Pancreas (tissue), 10 donors: ENCODE data around the gene SNX27. TPM values are rescaled to one million over a fixed set of nuclear protein-coding genes. Genes with fewer than 3 reads are reported as not detected.

ENCODE experiments used
- ATAC-seq, 4 donors: fragments of 200-7000 bp; cut with Tn5 transposase; one replicate each; pipeline versions ENCODE4 v1.8.0 to v1.9.1; 2020; ENCODE audit warnings: mild to moderate bottlenecking in 4 of 4, moderate library complexity in 4 of 4
- DNase-seq, 6 donors: peaks; one replicate each; pipeline ENCODE4 v3.0.0-alpha.2; 2020
- FAIRE-seq: peaks from 2 replicates; lab custom pipeline; 2012; peaks lifted over from hg19 to GRCh38; lab: Jason Lieb, UNC
- H3K27ac ChIP-seq, 4 donors: fragments of 200-600 bp; sonication (generic); 1 replicate in 3 of 4; 2 replicates in 1 of 4; pipeline versions ENCODE4 v1.5.0 to v1.8.0; 2020
- H3K27me3 ChIP-seq, 4 donors: fragments of 200-600 bp; one replicate each; pipeline ENCODE4 v1.8.0; 2021
- H3K36me3 ChIP-seq, 3 donors: fragments of 200-600 bp; sonication (generic) in 1 of 3; one replicate each; pipeline versions ENCODE4 v1.5.0 to v1.8.0; 2020 to 2021
- H3K4me1 ChIP-seq, 3 donors: fragments of 200-600 bp; one replicate each; pipeline ENCODE4 v1.8.0; 2021
- H3K4me3 ChIP-seq, 4 donors: fragments of 200-600 bp; sonication (generic) in 2 of 4; one replicate each; pipeline versions ENCODE4 v1.5.0 to v1.8.0; 2020 to 2021
- H3K9me3 ChIP-seq, 4 donors: fragments of 200-600 bp; one replicate each; pipeline ENCODE4 v1.8.0; 2021
- WGBS, 2 donors: extraction: QIAGEN DNeasy Blood & Tissue Kit; methylation state at CpG; one replicate each; pipeline ENCODE4 v1.1.7; 2013; 5-methylcytosine and 5-hydroxymethylcytosine counted together
- intact Hi-C, 3 donors: fragments of 100-400 bp; cut with DNase I; formaldehyde crosslinking; loops; one replicate each; pipeline versions ENCODE4 v1.11.1 to v1.14.2; 2022
- polyA plus RNA-seq, 2 donors: library from polyadenylated mRNA; stranded (reverse); fragments of 200-250 nt; gene quantifications; one replicate each; pipeline ENCODE4 v1.2.3, GENCODE V29; 2013
- total RNA-seq, 6 donors: library from RNA; stranded (reverse); fragmentation: NEBNext Ultra II Directional in 4 of 6; extraction: Animal tissue kit (Norgen Biotek cat#: 25700) in 4 of 6; gene quantifications; one replicate each; pipeline versions ENCODE4 v1.2.1 to v1.2.4, GENCODE V29; 2021 to 2023
- TF ChIP-seq, protein P1 (sequence below), 4 donors: fragments of 200-600 bp; sonication (generic) in 3 of 4; IDR thresholded peaks; one replicate each; pipeline versions ENCODE4 v1.5.0 to v1.8.0; 2021; ENCODE audit warnings: antibody characterized with exemption in 4 of 4
- donor health status: healthy with polysubstance abuse.
- donor health status: DM: no; HTN: no; CAD: no; lungs with moderate emphysema.
- donor health status: DM: no; HTN: no; CAD: no.
- donor health status: control.
- donor health status: control.
- donor health status: Bipolar disorder and iron deficiency.
- donor health status: DM: yes; HTN: yes; CAD: no.
- donor health status: DM: no; HTN: no; CAD: no.
- donor health status: DM: no; HTN: no; CAD: no.
- donor health status: DM: yes; HTN: yes; CAD: no.

Gene SNX27
- total and polyA plus RNA-seq, 8 donors: 5.9 to 23.4 (median 11.9) TPM

DNA sequence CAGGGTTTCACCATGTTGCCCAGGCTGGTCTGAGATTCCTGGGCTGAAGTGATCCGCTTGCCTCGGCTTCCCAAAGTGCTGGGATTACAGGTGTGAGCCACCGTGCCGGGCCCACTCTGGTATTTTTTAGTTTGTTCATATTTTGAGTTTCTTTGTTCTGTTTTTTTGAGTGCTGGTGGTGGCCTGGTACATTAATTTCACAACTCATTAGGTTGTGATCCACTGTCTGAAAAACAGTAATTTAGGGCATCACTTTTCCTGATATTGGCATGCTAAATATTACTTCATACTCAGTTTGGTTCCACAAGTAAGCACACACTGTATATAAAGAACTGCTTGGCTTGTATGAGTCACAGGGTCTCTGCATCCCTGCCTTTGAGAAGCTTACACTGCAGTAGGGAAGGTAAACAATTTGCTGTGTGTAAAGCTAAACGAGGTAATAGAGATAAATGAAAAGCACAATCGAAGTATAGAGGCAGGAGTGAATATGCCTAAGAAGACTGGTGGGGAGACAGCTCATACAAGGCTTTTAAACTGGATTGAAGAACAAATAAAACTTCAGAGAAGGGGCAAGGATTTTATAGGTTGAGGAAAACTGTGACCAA lies 7.7 kb downstream of the SNX27 start:
- Histone ChIP-seq H3K9me3 (no peaks in the 10 kb centered on the region), H3K27ac (peak overlapping the region in 1 of 4 donors; percentile 48), H3K4me1 (peaks cover 13 to 45% (median 19%) of the 10 kb centered on the region in 3 donors), H3K4me3 (no peak overlapping the region), H3K36me3 (no peaks in the 10 kb centered on the region), H3K27me3 (no peaks in the 10 kb centered on the region)
- TF ChIP-seq, protein P1, sequence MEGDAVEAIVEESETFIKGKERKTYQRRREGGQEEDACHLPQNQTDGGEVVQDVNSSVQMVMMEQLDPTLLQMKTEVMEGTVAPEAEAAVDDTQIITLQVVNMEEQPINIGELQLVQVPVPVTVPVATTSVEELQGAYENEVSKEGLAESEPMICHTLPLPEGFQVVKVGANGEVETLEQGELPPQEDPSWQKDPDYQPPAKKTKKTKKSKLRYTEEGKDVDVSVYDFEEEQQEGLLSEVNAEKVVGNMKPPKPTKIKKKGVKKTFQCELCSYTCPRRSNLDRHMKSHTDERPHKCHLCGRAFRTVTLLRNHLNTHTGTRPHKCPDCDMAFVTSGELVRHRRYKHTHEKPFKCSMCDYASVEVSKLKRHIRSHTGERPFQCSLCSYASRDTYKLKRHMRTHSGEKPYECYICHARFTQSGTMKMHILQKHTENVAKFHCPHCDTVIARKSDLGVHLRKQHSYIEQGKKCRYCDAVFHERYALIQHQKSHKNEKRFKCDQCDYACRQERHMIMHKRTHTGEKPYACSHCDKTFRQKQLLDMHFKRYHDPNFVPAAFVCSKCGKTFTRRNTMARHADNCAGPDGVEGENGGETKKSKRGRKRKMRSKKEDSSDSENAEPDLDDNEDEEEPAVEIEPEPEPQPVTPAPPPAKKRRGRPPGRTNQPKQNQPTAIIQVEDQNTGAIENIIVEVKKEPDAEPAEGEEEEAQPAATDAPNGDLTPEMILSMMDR (IDR thresholded peaks at IDR 0.05): no peak
- intact Hi-C loops: no loop called here
- FAIRE-seq (no peak), DNase-seq (no peak), ATAC-seq (peak in 3 of 4 donors; percentile 69 to 83 (median 74))
- WGBS, 2 donors: 68% methylated on average over 6 of the region's 6 CpGs

DNA sequence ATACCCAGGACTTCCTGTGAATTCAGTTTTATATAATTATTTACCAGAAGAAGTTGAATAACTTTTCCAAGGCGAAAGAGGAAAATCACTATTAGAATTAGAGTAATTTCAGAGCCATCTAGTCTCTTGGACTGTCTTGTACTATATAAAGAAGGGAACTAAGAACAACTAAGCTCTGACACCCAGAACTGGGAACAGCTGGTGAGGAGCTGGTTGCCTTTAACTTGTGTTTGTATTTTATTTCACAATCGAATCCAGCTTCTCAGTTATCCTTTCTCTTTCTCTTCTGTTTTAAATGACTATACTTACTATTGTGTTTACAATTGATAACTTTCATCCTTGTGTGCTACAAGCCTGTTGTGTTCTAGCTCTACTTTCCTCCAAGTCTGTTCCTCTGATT lies 8.4 kb downstream of the SNX27 start:
- peaks cover 13 to 45% (median 19%) of the 10 kb centered on the region in 3 donors for H3K4me1 ChIP-seq
- intact Hi-C loops: no loop called here
- H3K27me3 ChIP-seq: no peaks in the 10 kb centered on the region
- TF ChIP-seq, protein P1 (IDR thresholded peaks at IDR 0.05): no peak
- no peak overlapping the region for H3K4me3 ChIP-seq
- FAIRE-seq: no peak
- ATAC-seq: peak in 3 of 4 donors; percentile 69 to 80 (median 74)
- WGBS, 2 donors: 43 to 47% methylated on average over 2 of the region's 2 CpGs
- H3K9me3 ChIP-seq: no peaks in the 10 kb centered on the region
- DNase-seq: no peak
- no peaks in the 10 kb centered on the region for H3K36me3 ChIP-seq
- H3K27ac ChIP-seq: peak overlapping the region in 1 of 4 donors; percentile 48

DNA sequence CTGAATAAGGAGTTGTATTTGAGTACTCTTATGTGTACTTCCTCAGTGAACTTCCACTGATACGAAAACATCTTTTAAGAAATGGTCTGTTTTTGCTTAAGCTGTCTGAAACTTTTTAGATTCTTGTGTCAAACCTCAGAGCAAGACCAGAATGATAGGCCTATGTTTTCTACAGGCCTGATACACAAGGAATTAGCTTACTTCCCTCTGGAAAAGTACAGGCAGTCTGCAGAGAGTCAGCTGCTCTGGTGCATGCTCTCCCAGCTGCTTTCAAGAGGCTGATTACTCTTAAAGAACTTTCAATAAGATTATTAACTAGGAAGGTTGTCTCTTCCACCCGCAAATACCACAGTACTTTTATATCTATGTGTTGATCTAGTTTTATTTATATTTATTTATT lies 9.5 kb downstream of the SNX27 start:
- Histone ChIP-seq H3K36me3 (no peaks in the 10 kb centered on the region), H3K27ac (peak overlapping the region in 2 of 4 donors; percentile 9 to 48), H3K4me3 (no peak overlapping the region), H3K4me1 (peaks cover 13 to 40% (median 14%) of the 10 kb centered on the region in 3 donors), H3K9me3 (no peaks in the 10 kb centered on the region), H3K27me3 (no peaks in the 10 kb centered on the region)
- 45 to 53% methylated on average over 2 of the region's 2 CpGs for WGBS, 2 donors
- intact Hi-C loops: no loop called here
- FAIRE-seq: no peak
- TF ChIP-seq, protein P1 (IDR thresholded peaks at IDR 0.05): no peak
- DNase-seq: no peak
- ATAC-seq: peak in 3 of 4 donors; percentile 50 to 77 (median 61)

DNA sequence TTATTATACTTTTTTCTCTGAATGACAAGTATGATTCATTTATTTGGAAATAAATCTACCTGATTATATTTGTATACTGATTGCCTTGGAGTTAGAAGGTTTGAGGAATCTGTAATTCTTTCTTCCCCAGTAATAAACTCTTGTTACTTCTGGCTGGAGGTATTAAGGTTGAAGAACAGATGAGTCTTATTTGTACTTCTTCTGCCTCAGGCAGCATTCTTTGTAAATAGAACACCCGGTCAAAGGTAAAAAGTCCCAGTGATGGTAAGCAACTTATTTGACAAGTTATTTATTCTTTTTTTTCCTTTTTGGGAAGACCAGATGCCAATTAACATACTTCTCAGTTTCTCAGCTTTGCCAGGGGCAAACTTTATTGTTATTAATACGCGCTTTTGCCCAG lies 12.9 kb downstream of the SNX27 start:
- TF ChIP-seq, protein P1 (IDR thresholded peaks at IDR 0.05): no peak
- Histone ChIP-seq H3K36me3 (no peaks in the 10 kb centered on the region), H3K9me3 (no peaks in the 10 kb centered on the region), H3K27me3 (no peaks in the 10 kb centered on the region), H3K4me3 (no peak overlapping the region), H3K27ac (no peak overlapping the region), H3K4me1 (peaks cover 4 to 16% (median 7%) of the 10 kb centered on the region in 3 donors)
- FAIRE-seq: no peak
- 91 to 93% methylated on average over 3 of the region's 3 CpGs for WGBS, 2 donors
- intact Hi-C loops: no loop called here
- no peak for DNase-seq
- no peak for ATAC-seq

DNA sequence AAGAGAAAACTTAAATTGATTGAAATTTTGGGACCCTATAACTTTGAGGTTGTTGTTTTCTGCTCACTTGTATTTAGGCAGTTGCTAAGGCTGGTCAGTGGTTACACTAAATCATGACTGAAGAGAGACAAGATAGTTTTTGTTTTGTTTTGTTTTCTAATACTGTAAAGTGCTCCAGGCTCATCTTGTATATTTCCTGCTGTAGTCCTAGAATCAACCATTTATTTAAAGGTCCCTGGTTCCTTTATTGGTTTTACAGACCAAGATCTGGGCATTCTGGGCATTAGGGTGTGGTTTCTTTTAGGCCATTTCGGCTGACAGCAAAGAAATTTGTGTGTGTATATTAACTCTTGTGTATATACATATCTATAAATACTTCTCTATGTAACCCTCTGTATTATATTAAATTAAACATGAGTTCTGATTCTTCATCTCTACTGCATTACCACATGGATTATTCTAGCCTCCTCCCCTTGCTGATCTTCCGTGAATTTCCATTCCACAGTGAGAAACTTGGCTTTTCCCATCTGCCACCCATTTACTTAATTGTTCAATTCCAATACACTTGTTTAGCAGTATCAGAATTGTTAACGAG lies 15.0 kb downstream of the SNX27 start:
- WGBS, 2 donors: 90 to 92% methylated on average over 3 of the region's 3 CpGs
- Histone ChIP-seq H3K4me3 (no peak overlapping the region), H3K9me3 (no peaks in the 10 kb centered on the region), H3K27ac (no peak overlapping the region), H3K27me3 (no peaks in the 10 kb centered on the region), H3K36me3 (no peaks in the 10 kb centered on the region), H3K4me1 (no peaks in the 10 kb centered on the region)
- no peak for ATAC-seq
- no peak for DNase-seq
- intact Hi-C loops: no loop called here
- TF ChIP-seq, protein P1 (IDR thresholded peaks at IDR 0.05): no peak
- FAIRE-seq: no peak
